DMS53 (cell line): Measurements from ENCODE around the gene BMP7.

Experiments used
- DNase-seq: peaks from one replicate; lab custom pipeline; 2025; lab: John Stamatoyannopoulos, UW

The BMP7 gene

DNA sequence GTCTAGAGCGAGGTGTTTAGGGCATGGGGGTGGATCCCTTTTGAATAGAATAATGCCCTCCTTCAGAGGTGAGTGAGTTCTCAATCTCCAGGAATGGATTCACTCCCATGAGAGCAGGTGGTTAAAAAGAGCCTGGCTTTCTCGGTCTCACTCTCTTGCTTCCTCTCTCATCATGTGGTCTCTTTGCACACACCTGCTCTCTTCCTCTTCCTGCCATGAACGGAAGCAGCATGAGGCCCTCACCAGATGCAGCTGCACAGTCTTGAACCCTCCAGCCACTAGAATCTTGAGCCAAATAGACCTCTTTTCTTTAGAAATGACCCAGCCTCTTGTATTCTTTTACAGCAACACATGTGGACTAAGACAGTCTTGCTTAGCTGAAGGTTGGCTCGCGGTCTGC lies 119.3 kb downstream of the BMP7 start:
- DNase-seq = no peak

GRCh38 chr20:57146155-57146554 lies 120.3 kb downstream of the BMP7 start:
- DNase-seq = no peak

GRCh38 chr20:57145089-57145631 lies 121.3 kb downstream of the BMP7 start:
- no peak for DNase-seq

DNA sequence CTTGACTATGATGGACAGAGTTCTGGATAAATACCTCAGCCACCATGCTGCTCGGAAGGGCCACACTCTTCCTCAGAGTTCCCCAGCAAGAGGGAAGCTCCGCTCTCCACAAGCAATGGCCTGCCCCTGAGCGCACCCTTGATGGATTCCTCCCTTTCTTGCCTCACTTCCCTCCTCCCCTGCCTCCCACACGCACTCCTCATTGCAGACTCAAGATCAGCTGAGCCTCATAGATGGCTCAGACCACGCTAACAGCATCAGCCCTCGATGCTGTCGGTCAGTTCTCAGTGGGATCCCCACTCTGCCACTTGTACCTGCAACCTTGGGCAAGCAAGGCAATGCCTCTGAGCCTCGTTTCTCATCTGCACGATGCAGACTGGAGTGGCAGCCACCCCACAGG lies 123.3 kb downstream of the BMP7 start:
- DNase-seq = no peak

DNA sequence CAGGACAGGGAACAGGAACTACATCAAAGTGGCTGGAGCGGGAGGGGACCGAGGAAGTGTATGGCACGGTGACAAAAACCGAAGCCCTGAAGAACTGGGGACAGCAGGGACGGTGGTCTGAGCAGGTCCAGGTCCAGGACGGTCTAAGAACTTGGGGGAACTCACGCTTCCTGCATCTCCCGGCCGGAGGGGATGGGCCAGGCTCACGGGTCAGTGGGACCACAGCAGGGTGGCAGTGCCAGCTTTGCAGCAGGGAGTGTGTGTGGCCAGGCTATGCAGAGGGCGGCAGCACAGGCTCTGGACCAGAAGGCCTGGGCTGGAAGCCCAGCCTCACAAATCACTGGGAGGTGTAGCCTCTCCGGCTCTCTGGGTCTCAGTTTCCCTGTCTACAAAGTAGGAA lies 123.8 kb downstream of the BMP7 start:
- DNase-seq = no peak

DNA sequence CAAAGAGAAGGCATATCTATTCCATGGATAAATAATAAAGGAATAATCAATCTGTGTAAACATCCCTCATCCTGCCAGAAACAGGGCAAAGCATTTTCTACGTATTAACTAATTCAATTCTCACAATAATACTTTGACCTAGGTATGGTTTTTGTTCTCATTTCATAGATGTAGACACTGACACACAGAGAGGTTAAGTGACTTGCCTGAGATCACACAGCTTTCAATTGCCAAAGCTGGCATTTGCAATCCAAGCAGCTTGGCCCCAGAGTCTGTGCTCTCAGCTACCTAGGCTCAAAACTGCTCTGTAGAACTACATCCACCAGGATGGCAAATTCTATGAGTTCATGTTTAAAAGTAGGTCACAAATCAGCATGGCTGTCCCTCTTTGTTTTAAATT lies 124.9 kb downstream of the BMP7 start:
- DNase-seq = no peak

DNA sequence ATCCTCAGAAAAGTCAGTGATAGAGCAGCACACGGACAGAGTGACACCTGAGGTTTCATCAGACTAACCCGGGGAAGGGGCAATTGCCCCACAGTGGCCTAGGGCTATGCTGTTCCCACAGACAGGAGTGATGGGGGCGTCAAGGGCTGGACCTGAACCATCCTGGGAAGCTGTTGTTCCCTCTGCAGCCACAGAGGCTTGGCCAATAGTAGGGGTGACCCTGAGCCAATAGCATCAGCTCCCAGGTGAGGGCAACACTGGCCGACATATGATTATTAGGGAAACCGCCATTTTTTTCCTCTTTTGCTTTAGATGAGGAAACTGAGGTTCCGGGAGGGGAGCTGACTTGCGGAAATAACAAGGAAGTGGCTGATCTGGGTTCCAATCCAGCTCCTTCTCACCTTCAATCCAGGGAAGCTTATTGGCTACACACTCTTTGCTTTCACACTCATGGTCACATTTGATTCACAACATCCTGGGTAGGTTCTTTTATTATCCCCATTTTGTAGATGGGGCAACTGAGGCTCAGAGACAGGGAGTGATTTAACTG lies 126.0 kb downstream of the BMP7 start:
- DNase-seq = no peak

GRCh38 chr20:57139342-57140093 lies 126.9 kb downstream of the BMP7 start:
- DNase-seq = no peak

DNA sequence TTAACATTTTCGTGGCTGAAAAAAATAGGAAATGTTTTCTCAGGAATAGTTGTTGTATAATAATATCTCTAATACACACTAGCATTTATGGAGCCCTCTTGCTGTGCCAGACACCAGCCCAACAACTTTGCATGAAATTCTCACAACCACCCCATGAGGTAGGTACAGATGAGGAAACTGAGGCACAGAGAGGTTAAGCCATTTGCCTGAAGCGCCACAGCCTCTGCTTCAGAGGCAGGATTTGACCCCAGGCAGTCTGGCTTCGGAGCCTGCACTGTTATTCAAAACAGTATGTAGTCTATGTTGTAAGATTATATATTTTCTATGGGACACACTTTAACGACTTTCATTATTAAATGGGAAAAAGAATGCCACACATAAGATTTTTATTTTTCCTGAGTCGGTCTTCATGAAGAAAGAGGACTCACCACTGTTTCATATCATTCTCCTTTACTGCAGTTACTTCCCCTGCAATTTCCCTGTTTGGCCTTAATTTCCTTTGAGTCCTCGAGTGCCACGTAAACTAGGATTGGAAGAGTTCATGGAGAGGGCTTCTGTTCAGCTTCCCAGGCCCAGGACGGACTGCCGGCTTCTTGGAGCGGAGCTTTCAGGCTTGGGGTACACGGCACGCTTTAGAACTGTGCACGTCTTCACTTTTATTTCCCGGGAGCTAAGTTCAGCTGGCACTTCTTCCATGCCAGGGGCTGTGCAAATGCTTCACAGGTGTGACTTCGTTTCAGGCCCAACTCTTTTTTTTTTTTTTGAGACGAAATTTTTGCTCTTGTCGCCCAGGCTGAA lies 128.0 kb downstream of the BMP7 start:
- no peak for DNase-seq

GRCh38 chr20:57137676-57138075 lies 128.8 kb downstream of the BMP7 start:
- DNase-seq = no peak

DNA sequence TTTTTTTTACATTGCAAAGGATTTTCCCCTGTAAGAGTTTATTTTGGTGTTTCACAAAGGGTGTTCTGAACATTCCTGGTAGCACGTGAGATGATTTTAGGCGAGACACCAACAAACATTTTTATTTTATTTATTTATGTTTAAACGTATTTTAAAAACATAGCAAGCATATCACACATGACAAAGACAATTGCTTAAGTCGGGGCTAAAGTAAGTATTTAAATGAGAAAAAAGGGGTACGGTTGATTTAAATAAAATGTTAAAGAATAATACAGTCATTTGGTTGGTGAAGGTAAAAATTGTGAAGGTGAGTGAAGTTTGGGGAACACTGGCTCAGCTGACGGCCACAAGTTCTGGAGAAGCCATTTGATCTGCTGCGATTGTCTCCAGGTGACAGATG lies 129.7 kb downstream of the BMP7 start:
- DNase-seq = no peak

GRCh38 chr20:57135875-57136274 lies 130.6 kb downstream of the BMP7 start:
- DNase-seq = no peak

DNA sequence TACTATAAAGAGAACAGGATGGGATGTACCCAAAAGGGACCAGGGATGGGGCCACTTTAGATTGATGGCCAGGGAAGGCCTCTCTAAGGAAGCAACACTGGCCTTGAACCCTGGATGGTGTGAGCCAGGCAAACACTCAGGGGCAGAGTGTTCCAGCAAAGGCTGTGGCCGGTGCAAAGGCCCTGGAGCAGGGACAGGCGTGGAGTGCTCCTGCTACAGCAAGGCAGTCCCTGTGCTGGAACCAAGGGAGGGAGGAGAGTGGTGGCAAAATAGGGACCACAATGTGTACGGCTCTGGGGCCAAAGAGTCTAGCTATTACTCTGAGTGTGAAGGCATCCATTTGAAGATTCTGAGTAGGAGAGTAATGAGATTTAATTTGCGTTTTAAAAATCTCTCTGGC lies 131.6 kb downstream of the BMP7 start:
- no peak for DNase-seq

DNA sequence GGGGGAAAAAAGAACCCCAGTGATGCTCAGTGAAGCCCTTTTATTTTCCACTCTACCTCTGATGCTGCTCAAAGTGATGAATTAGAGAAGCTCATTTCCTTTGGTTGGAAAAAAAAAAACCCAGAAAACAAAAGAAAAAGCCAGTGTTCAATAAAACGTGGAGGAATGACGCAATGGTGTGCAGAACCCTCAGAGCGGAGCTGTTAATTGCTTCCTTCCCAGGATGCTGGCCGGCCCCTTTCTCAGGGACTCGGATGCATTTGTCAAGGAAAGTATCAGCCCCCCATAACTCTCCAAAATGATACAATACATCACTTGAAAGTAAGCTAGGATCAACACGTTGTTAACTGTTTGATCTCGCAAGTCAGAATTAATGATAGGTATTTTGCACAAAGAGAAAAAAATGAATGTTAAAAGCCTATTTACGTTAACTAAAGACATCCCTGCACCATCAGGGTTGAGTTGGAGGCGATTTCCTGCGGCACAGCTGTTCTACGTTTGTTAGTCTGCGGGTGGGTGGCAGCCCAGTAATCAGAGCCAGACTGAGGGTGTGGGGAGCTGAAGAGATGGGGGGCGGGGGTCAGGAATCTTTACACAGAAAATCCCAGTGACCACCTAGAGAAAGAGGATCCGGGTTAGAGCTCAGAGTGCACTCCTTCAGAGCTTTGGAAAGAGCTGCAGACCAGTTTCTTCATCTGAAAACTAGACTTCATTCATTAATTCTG lies 132.4 kb downstream of the BMP7 start:
- DNase-seq = no peak

- DNase-seq = no peak
Observed at GRCh38 chr20:57131601-57132391, 134.6 kb downstream of the BMP7 start.

GRCh38 chr20:57131077-57131476 lies 135.4 kb downstream of the BMP7 start:
- DNase-seq = no peak

DNA sequence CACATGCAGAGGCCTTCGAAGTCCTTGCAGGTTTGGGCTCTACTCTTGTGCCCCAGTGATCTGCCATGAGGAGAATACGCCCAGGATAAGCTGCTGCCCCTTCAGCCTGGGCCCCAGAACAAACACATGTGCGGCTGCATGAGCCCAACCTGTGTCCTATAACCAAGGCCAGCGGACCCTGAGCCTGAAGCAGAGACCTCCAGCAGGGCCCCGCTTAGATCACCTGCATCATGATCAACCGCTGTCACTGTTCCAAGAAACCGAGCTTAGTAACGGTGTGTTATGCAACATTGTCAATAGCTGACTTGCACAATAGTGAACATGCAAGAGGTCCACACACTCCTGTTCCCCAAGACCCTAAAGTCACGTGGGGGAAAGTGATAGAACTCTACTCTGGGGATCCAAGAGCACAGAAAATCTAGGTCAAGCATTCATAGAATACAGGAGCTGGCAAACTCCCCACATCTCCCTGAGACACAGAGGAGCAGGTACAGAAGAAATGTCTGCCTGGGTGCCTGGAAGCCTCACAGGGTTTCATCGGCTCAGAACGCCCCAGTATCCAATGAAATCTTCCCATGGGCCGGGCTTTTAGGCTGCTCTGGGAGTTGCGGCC lies 136.2 kb downstream of the BMP7 start:
- DNase-seq = no peak

GRCh38 chr20:57129303-57129702 lies 137.1 kb downstream of the BMP7 start:
- no peak for DNase-seq

- no peak for DNase-seq
Observed at GRCh38 chr20:57128044-57128757, 138.2 kb downstream of the BMP7 start.

- DNase-seq = no peak
Observed at GRCh38 chr20:57126481-57127092, 139.9 kb downstream of the BMP7 start.
